ENCODE results near the gene TMEM45A.

The TMEM45A gene

GRCh38 chr3:100532411-100532810 is 40.0 kb downstream of the TMEM45A start:
- Histone ChIP-seq H4K20me1 (ENCODE audit: insufficient read depth, low read length) (no peaks in the 10 kb centered on the region), H3K4me3 (ENCODE audit: low read length) (no peak overlapping the region)
- TF ChIP-seq EZH2phosphoT487 (IDR thresholded peaks at IDR 0.05; ENCODE audit: low read depth), result no peak
- TF ChIP-seq, protein P1, sequence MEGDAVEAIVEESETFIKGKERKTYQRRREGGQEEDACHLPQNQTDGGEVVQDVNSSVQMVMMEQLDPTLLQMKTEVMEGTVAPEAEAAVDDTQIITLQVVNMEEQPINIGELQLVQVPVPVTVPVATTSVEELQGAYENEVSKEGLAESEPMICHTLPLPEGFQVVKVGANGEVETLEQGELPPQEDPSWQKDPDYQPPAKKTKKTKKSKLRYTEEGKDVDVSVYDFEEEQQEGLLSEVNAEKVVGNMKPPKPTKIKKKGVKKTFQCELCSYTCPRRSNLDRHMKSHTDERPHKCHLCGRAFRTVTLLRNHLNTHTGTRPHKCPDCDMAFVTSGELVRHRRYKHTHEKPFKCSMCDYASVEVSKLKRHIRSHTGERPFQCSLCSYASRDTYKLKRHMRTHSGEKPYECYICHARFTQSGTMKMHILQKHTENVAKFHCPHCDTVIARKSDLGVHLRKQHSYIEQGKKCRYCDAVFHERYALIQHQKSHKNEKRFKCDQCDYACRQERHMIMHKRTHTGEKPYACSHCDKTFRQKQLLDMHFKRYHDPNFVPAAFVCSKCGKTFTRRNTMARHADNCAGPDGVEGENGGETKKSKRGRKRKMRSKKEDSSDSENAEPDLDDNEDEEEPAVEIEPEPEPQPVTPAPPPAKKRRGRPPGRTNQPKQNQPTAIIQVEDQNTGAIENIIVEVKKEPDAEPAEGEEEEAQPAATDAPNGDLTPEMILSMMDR (IDR thresholded peaks at IDR 0.05; ENCODE audit: low read depth, low read length), result no peak

GRCh38 chr3:100533176-100533575 is 40.8 kb downstream of the TMEM45A start:
- TF ChIP-seq EZH2phosphoT487 (IDR thresholded peaks at IDR 0.05; ENCODE audit: low read depth), result no peak
- TF ChIP-seq, protein P1 (IDR thresholded peaks at IDR 0.05; ENCODE audit: low read depth, low read length), result no peak
- no peak overlapping the region for H3K4me2 ChIP-seq (ENCODE audit: low read length)

More at GRCh38 chr3:100532411-100532810, 40.0 kb downstream of the TMEM45A start:
- H3K36me3 ChIP-seq (replicated peaks; ENCODE audit: low read depth, low read length), result no peaks in the 10 kb centered on the region
- H2AFZ ChIP-seq (ENCODE audit: low read depth, low read length), result no peak overlapping the region
- no peak overlapping the region for H3K4me2 ChIP-seq (ENCODE audit: low read length)
- H3K4me1 ChIP-seq (ENCODE audit: low read length), result no peaks in the 10 kb centered on the region
- H3K9ac ChIP-seq (ENCODE audit: low read length), result no peak overlapping the region
- no peaks in the 10 kb centered on the region for H3K27me3 ChIP-seq (ENCODE audit: low read depth, low read length)
- H3K27ac ChIP-seq (ENCODE audit: low read length), result no peak overlapping the region
- no peaks in the 10 kb centered on the region for H3K9me3 ChIP-seq (ENCODE audit: insufficient read depth, low read length)
- no peaks in the 10 kb centered on the region for H3K79me2 ChIP-seq (ENCODE audit: low read length)

DNA sequence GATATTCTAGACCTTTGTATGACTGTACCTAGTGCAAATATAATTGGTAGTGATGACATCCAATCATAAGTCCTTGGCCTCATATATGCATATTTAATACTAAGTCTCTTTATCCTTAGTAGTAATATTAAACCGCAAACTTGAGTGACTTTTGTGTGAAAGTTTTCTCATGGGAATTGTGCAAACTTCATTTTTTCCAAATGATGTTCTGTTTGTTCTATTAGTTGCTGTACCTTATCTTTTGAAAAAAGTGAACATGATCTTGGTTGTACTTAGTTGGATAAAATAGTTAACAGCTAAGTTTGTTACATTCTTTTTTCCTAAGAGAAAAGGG is 43.2 kb downstream of the TMEM45A start:
- H3K4me1 ChIP-seq (ENCODE audit: low read length), result no peaks in the 10 kb centered on the region
- TF ChIP-seq EZH2phosphoT487 (IDR thresholded peaks at IDR 0.05; ENCODE audit: low read depth), result no peak
- TF ChIP-seq, protein P1 (IDR thresholded peaks at IDR 0.05; ENCODE audit: low read depth, low read length), result no peak
- no peaks in the 10 kb centered on the region for H3K9me3 ChIP-seq (ENCODE audit: insufficient read depth, low read length)
- no peak overlapping the region for H3K9ac ChIP-seq (ENCODE audit: low read length)
- no peaks in the 10 kb centered on the region for H3K36me3 ChIP-seq (replicated peaks; ENCODE audit: low read depth, low read length)
- no peak overlapping the region for H3K27ac ChIP-seq (ENCODE audit: low read length)
- H3K79me2 ChIP-seq (ENCODE audit: low read length), result no peaks in the 10 kb centered on the region
- H3K4me3 ChIP-seq (ENCODE audit: low read length), result no peak overlapping the region
- no peak overlapping the region for H2AFZ ChIP-seq (ENCODE audit: low read depth, low read length)
- no peak overlapping the region for H3K4me2 ChIP-seq (ENCODE audit: low read length)
- H4K20me1 ChIP-seq (ENCODE audit: insufficient read depth, low read length), result no peaks in the 10 kb centered on the region
- H3K27me3 ChIP-seq (ENCODE audit: low read depth, low read length), result no peaks in the 10 kb centered on the region

More at GRCh38 chr3:100533176-100533575, 40.8 kb downstream of the TMEM45A start:
- Histone ChIP-seq H3K9ac (ENCODE audit: low read length) (no peak overlapping the region), H2AFZ (ENCODE audit: low read depth, low read length) (no peak overlapping the region), H3K79me2 (ENCODE audit: low read length) (no peaks in the 10 kb centered on the region), H3K4me3 (ENCODE audit: low read length) (no peak overlapping the region), H3K4me1 (ENCODE audit: low read length) (no peaks in the 10 kb centered on the region), H3K9me3 (ENCODE audit: insufficient read depth, low read length) (no peaks in the 10 kb centered on the region), H3K27me3 (ENCODE audit: low read depth, low read length) (no peaks in the 10 kb centered on the region), H3K27ac (ENCODE audit: low read length) (no peak overlapping the region), H3K36me3 (replicated peaks; ENCODE audit: low read depth, low read length) (no peaks in the 10 kb centered on the region), H4K20me1 (ENCODE audit: insufficient read depth, low read length) (no peaks in the 10 kb centered on the region)

GRCh38 chr3:100536093-100536492 is 43.7 kb downstream of the TMEM45A start:
- Histone ChIP-seq H3K36me3 (replicated peaks; ENCODE audit: low read depth, low read length) (no peaks in the 10 kb centered on the region), H3K4me3 (ENCODE audit: low read length) (no peak overlapping the region), H3K27ac (ENCODE audit: low read length) (no peak overlapping the region), H3K79me2 (ENCODE audit: low read length) (no peaks in the 10 kb centered on the region), H2AFZ (ENCODE audit: low read depth, low read length) (no peak overlapping the region), H4K20me1 (ENCODE audit: insufficient read depth, low read length) (no peaks in the 10 kb centered on the region), H3K9me3 (ENCODE audit: insufficient read depth, low read length) (no peaks in the 10 kb centered on the region), H3K9ac (ENCODE audit: low read length) (no peak overlapping the region), H3K4me1 (ENCODE audit: low read length) (no peaks in the 10 kb centered on the region), H3K4me2 (ENCODE audit: low read length) (no peak overlapping the region), H3K27me3 (ENCODE audit: low read depth, low read length) (no peaks in the 10 kb centered on the region)
- no peak for TF ChIP-seq EZH2phosphoT487 (IDR thresholded peaks at IDR 0.05; ENCODE audit: low read depth)
- TF ChIP-seq, protein P1 (IDR thresholded peaks at IDR 0.05; ENCODE audit: low read depth, low read length), result no peak

Measured in OCI-LY3 (cell line).